Breast epithelium (tissue), 3 donors: ENCODE results near the gene CAMK2D.

Experiments used
- POLR2AphosphoS5 ChIP-seq, 3 donors: sonication (generic); formaldehyde crosslinking; IDR thresholded peaks; one replicate each; pipeline ENCODE4 v1.6.1; 2017; ENCODE audit warnings: antibody characterized with exemption in 3 of 3
- TF ChIP-seq, protein P1 (sequence below), 3 donors: fragments of 450-650 bp; IDR thresholded peaks; one replicate each; pipeline ENCODE4 v1.5.1; 2016 to 2017; ENCODE audit warnings: antibody characterized with exemption in 3 of 3, mild to moderate bottlenecking in 3 of 3, moderate library complexity in 3 of 3

- TF ChIP-seq, protein P1, sequence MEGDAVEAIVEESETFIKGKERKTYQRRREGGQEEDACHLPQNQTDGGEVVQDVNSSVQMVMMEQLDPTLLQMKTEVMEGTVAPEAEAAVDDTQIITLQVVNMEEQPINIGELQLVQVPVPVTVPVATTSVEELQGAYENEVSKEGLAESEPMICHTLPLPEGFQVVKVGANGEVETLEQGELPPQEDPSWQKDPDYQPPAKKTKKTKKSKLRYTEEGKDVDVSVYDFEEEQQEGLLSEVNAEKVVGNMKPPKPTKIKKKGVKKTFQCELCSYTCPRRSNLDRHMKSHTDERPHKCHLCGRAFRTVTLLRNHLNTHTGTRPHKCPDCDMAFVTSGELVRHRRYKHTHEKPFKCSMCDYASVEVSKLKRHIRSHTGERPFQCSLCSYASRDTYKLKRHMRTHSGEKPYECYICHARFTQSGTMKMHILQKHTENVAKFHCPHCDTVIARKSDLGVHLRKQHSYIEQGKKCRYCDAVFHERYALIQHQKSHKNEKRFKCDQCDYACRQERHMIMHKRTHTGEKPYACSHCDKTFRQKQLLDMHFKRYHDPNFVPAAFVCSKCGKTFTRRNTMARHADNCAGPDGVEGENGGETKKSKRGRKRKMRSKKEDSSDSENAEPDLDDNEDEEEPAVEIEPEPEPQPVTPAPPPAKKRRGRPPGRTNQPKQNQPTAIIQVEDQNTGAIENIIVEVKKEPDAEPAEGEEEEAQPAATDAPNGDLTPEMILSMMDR (IDR thresholded peaks at IDR 0.05) = no peak
- no peak for TF ChIP-seq POLR2AphosphoS5 (IDR thresholded peaks at IDR 0.05)
Measured at GRCh38 chr4:113617195-113617594, 144.3 kb downstream of the CAMK2D start.
